Measurements from ENCODE around the gene AP5M1.

DNA sequence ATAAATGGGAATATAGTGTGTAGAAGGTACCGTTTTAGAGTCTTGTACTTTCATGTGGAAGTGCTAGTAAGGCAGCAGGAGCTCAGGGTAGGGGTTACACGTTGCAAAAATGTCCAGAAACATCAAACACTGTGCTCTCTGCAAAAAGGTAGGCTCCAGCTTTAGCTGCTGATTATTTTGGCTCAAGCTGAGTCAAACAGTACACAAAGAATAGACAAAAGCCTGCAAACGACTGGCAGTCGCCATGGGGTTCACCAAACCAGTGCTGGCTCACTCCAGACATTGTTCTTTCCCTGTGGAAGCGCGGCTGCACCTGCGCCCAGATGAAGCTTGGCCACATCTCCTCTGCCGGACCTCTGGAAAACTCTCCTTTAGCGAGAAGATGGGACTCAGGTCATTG, 76.3 kb downstream of the AP5M1 start:
- TF ChIP-seq CTCF (IDR thresholded peaks at IDR 0.05): no peak
- no peak for TF ChIP-seq POLR2A (IDR thresholded peaks at IDR 0.05)
